ENCODE data around the gene LDLRAD4.

DNA sequence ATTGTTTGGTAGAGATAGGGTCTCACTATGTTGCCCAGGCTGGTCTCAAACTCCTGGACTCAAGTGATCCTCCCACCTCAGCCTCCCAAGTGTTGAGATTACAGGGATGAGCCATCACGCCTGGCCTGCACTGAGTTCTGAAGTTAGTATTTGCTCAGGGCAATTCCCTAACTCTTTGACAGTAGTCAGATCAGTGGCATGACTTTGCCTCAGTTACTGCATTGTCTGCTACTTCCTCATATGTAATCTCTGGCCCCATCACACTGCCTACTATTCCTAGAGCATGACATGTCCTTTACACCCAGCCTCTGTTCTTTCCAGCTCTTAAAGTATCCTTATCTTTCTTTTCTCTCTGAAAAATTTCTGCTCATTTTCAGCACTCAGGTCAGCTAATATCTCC is 193.5 kb downstream of the LDLRAD4 start:
- TF ChIP-seq, protein P1, sequence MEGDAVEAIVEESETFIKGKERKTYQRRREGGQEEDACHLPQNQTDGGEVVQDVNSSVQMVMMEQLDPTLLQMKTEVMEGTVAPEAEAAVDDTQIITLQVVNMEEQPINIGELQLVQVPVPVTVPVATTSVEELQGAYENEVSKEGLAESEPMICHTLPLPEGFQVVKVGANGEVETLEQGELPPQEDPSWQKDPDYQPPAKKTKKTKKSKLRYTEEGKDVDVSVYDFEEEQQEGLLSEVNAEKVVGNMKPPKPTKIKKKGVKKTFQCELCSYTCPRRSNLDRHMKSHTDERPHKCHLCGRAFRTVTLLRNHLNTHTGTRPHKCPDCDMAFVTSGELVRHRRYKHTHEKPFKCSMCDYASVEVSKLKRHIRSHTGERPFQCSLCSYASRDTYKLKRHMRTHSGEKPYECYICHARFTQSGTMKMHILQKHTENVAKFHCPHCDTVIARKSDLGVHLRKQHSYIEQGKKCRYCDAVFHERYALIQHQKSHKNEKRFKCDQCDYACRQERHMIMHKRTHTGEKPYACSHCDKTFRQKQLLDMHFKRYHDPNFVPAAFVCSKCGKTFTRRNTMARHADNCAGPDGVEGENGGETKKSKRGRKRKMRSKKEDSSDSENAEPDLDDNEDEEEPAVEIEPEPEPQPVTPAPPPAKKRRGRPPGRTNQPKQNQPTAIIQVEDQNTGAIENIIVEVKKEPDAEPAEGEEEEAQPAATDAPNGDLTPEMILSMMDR (IDR thresholded peaks at IDR 0.05): no peak
- TF ChIP-seq EP300 (IDR thresholded peaks at IDR 0.05) (no peak), POLR2A (IDR thresholded peaks at IDR 0.05) (no peak), POLR2AphosphoS5 (IDR thresholded peaks at IDR 0.05) (no peak)

All from upper lobe of left lung (tissue), 4 donors.